ENCODE measurements around the gene DIP2B.

Gene DIP2B

DNA sequence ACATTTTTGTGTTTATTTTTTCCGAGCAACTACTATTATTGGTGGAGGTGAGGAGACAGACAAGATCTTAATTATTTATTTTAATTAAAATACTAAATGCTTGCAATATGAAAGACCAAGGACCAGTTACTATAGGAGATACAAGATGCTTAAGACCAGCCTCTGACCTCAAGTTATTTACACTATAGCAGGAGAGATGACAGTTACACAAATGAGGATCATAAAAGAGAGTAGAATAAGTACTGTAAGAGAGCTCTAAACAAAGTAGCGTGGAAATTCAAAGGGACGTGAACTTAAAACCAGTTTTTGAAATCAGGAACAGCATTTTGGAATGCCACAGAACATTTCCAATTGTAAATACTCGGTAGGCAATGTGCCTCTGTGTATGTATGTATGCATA, 131.1 kb downstream of the DIP2B start:
- DNase-seq (ENCODE audit: low read depth in 2 of 2), result no peak

DNA sequence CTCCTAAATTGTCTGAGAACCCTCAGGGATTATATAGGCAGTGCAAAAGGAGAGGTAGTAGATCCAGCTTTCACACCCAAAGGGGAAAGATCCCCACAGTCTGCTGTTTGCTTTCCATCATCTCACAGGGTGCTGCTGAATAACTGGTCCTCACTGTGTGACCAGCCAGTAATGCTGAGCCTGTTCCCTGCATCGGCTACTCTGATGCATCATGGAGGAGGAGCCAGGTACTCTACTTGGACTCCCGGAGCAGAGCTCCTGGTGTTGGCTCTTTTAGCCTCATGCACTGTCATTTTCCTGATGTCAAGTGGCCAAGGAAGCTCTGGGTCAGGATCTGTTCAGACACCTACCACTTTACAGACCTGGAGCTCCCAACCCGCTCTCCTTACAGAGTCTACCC, 131.7 kb downstream of the DIP2B start:
- no peak for DNase-seq (ENCODE audit: low read depth in 2 of 2)

DNA sequence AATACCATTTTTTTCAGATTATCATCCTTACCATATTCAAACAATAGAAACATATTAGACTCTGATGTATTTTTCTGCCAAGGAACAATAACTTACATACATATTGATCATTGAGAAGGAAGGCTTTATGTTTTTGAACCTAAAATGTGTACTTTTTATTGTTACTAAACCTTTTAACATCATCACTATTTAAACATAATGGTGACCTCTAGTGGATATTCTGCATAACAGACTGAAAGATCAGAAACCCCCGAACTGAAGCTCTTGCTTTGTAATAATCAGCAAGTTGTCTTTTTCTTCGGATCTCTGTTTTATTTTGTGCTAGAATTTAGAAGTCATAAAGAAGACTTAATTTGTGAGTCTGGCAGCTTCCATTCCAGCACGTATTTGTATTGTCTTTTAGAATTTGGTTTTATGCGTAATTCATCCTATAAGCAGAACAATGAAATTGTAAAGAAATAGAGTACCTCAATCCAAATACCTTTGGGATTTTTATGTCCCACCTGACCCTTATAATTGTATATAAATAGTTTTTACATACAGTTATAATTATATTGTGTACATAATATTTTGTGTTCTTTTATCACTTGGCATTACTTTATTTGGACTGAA, 133.2 kb downstream of the DIP2B start:
- no peak for DNase-seq (ENCODE audit: low read depth in 2 of 2)

DNA sequence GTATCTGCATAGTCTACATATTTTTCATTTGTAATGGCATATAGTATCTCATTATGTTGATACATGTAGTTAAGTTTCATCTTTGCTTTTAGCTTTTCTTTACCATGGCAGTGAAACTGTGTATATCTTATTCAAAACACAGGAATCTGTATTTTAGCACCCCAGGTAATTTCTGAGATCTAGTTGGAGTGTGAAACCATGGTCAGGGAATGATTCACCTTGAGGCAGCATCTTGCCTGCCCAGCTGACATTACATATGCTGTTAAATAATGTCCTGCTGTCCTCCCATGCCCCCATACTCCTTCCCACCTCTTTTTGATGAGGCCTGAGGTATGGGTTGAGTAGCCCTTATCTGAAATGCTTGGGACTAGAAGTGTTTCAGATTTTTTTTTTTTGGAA, 133.7 kb downstream of the DIP2B start:
- DNase-seq (ENCODE audit: low read depth in 2 of 2), result no peak

DNA sequence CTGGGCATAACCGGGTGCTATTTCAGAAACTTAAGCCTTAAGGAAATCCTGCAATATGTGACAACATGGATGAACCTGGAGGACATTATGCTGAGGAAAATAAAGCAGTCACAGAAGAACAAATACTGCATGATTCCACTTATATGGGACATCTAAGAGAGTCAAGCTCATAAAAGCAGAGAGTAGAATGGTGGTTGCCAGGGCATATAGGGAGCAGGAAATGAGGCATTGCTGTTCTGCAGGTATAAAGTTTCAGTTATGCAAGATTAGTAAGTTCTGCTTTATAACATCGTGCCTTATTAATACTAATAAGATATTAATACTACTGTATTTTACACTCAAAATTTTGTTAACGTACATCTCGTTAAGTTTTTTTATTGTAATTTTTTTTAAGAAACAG, 134.9 kb downstream of the DIP2B start:
- DNase-seq (ENCODE audit: low read depth in 2 of 2), result no peak

DNA sequence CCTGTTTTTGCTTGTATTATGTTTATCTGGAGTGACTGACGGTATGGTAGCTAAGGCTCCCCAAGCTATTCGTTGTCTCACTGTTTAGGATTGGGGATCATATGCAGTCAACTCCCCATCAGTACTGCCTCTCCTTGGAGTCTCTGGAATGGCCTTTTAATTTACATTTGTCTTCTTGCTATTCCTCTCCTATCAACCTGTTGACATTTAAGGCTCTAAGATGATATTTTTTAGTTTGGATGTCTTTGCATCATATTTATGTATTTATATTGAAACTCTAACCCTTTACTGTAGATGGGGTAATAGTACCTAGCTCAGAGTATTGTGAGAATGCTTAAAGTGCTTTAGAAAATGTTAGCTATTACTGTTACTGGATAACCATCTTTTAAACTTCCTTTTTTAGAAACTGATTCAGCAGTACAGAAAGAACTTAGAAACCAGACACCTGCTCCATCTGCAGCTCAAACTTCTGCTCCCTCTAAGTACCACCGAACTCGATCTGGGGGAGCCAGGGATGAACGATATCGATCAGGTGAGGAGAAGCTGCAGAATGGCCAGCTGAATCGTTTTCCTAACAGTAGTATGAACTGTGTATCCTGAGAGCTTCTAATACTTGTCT, 135.6 kb downstream of the DIP2B start:
- DNase-seq (ENCODE audit: low read depth in 2 of 2), result no peak

DNA sequence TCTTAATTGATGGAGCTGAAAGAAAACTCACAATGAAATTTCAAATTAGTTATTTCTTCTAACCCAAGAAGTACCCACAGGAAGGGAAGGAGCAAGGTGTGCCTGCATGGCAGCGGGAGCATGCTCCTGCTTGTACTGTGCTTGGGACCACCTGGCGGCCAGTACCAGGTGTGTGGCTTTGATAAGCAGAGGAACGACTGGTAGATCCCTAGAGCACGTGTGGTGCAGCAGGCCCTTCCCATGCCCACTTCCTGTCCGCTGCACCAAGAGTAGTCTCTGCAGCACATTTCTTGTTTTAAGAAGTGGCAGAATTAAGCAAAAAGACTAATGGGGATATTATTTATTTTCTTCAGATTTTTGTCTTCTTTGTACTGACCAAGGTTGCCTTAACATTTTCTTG, 136.8 kb downstream of the DIP2B start:
- DNase-seq (ENCODE audit: low read depth in 2 of 2), result no peak

DNA sequence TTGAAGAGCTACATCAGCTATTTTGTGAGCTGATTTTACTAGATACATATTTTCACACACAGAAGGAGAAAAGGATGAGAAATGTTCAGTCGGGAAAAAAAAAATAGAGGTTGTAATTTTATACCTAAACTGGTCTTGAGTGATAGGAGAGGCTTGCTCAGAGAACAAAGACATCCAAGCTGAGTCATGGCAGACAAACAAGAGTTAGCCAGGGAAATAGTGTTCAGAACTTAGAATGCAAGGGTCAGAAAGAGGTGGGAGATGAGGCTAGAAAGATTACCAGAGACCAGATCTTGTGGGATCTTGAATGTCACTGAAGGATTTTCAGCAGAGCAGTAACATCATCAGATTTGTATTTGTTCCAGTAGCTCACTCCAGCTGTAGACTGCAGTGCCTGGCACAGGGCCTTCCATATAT, 137.3 kb downstream of the DIP2B start:
- no peak for DNase-seq (ENCODE audit: low read depth in 2 of 2)

DNA sequence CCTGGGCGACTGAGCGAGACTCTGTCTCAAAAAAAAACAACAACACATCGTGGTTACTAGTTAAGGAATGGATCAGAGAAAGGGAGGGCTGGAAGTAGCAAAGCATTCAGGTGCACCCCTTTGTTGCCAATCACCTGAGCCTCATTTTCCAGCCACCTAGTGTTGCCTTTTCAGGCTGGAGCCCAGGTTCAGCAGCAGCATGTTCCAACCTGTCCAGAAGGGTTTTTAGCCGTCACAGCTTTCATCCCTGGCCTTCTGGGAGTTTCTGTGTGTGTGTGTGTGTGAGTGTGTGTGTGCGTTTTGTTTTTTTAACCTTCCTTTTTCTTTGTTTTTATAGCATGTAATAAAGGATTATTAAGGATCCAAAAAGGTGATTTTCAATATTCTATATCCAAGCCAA, 138.0 kb downstream of the DIP2B start:
- DNase-seq (ENCODE audit: low read depth in 2 of 2), result no peak

DNA sequence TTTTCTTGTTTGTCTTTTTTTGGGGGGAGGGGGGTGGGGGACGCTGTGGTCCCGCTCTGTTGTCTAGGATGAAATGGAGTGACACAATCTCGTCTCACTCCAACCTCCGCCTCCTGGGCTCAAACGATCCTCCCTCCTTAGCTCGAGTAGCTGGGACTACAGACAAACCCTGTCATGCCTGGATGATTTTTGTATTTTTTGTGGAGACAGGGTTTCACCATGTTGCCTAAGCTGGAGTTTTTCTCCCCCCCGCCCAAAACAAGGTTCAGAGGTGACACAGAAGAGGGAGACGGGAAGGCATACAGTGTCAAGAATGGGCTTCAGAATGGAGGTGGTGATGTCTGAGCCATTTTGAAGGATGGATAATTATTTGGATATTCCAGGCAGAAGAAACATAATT, 142.2 kb downstream of the DIP2B start:
- no peak for DNase-seq (ENCODE audit: low read depth in 2 of 2)

DNA sequence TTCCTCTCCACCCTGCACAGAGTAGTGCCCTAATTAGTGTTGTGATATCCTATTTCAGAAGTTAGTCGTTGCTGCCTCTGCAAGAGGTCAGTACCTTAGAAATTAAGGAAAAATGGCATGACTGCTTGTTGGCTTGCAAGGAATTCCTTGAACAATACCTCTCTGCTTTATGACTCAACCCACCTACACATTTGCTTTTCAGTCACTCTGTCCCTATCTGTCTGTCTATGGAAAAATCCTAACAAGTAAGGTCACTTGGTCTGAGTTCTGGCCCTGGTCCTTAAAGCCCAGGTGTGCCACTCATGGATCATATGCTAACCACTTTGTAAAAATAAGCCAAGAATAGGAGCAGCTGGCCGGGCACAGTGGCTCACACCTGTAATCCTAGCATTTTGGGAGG, 142.7 kb downstream of the DIP2B start:
- no peak for DNase-seq (ENCODE audit: low read depth in 2 of 2)

DNA sequence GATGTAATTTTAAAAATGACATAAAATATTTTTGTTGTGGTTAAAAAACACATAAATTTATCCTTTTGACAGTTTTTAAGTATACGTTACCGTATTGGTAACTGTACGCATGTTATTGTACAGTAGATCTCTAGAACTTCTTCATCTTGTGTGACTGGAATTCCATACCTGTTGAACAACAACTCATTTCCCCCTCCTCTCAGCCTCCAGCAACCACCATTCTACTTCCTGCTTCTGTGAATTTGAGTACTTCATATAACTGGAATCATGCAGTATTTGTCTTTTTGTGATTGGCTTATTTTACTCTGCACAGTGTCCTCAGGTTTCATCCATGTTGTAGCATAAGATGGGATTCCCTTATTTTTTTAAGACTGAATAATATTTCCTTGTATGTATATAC, 145.5 kb downstream of the DIP2B start:
- DNase-seq (ENCODE audit: low read depth in 2 of 2), result no peak

DNA sequence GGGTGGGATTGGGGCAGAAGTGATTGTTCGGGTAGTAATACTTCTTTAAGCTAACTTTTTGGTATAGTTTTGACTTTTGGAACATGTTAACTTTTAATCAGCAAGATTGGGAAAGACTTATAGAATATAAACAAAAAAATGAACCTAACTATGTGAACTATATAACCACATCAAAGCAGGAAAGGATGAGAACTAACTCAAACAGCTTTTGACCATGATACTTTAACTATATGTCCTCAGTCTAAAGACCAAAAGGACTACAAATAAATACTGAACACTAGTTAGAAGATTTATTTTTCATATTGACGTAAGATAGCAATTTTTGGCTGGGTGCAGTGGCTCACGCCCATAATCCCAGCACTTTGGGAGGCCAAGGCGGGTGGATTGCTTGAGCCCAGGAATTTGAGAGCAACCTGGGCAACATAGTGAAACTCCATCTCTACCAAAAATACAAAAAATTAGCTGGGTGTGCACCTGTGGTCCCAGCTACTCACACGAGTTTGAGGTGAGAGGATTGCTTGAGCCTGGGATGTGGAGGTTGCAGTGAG, 150.7 kb downstream of the DIP2B start:
- DNase-seq (ENCODE audit: low read depth in 2 of 2), result no peak

DNA sequence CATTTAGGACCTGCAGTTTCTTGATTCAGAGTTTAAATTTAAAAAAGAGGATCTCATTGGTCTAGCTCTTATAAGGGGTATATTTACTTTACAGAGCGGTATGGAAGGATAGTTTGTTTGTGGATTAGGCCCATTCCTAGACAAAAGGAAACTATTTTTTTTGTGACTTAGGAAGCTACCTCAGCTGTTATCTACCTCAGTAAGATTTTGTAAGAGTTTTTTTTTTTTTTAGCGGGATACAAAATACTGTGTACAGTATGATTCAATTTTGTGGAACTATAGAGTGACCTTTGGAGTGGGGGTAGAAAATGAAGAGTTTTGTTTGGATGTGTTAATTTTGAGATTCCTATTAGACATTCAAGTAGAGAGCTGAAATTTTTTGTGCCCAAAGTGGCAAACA, 154.5 kb downstream of the DIP2B start:
- DNase-seq (ENCODE audit: low read depth in 2 of 2), result no peak

DNA sequence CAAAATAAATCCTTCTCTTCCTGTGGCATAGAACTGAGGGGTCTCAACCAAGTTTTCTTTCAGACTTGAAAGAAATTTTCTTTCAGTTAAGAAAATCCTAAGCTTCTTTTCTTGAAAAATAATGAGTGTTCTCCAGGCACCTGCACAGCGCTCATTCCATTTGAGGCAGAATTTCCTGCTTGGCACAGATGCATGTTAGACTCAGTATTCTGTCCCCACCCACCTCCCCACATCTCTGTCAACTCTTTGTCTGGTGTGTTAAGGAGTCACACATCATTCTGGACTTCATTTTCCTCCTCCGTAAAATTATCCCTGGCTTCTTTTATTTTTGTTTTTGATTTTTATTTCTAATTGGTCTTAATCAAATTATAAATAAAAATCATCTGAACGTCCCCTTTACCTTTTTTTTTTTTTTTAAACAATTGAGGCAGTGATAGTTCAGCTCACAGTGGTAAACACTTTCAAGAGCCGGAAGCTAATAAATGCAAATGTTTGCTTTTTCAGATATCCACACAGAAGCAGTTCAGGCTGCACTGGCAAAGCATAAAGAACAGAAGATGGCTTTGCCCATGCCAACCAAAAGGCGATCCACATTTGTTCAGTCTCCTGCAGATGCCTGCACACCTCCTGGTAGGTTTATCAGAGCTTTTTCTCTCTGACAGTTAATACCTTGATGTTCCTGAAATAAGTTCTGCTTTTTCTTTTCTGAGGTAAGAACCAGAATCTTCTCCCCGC, 155.1 kb downstream of the DIP2B start:
- DNase-seq (ENCODE audit: low read depth in 2 of 2), result no peak

DNA sequence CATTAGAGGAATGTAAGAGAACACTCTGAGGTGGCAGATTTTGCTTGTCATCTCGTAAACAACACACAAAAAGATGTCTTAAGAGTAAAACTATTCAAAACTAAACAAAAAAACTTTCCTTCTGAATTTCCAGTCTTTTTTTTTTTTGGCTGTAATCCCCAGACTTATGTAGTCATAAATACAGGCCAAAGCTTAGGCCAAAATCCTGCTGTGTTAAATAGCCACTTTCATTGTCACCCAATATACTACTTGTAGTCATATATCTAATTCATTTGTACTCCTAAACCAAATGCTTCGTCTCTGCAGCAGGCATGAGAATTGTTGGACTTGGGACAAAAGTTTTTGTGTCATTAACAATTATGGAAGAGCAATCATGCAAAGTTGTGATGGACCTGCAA, 155.6 kb downstream of the DIP2B start:
- no peak for DNase-seq (ENCODE audit: low read depth in 2 of 2)

DNA sequence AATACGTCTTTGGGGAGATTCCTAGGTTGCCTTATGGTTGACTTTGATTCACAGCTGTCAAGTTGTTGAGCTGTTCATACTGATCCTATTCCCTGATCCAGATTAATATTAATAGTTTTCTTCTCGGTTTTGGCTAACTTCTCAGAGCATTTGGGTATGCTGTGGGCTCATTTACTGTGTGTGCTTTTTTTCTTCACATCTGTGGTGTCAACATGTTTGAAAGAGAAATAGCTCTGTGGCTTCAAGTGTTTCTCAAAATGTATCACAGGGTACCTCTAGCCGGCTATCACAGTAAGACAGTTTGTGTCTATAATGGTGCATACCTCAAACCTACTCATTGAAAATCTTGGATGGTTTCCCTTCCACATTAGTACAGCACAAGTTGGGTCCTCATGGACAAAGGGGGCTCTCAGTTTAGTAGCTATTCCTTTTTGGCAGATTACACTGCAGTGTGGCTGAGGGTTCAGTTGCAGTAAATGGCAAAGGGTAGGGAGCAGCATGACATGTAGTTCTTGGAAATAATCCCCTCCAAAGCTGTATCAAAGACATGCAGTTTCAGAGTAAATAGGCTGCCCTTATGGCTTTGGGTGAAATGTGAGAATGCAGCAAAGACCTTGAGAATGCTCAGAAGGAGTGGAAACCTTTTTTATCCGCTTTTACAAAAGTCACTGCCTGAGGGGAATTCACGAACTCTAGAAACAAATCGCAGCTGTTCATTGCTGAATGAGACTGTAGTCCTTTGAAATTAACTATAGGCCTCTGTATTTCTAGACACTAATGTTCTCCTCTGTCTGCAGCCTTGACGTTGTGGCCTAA, 156.7 kb downstream of the DIP2B start:
- DNase-seq (ENCODE audit: low read depth in 2 of 2), result no peak

DNA sequence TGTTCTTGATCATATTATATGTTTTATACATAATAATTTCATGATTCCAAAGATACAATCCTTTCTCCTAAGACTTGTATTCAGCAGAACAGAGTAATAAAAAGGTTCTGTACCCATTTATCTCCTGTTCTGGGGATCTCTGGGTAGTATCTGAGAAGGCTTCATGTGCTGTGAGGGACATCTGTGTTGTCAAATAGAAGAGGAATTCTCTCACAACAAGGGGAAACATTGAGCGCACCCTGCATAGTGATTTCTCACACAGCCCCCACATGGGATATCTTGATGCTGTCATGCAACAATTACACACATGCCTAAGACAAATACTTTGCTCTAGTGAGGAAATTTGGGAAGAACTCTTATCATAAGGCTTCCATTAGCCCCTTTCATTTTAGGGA, 157.3 kb downstream of the DIP2B start:
- no peak for DNase-seq (ENCODE audit: low read depth in 2 of 2)

DNA sequence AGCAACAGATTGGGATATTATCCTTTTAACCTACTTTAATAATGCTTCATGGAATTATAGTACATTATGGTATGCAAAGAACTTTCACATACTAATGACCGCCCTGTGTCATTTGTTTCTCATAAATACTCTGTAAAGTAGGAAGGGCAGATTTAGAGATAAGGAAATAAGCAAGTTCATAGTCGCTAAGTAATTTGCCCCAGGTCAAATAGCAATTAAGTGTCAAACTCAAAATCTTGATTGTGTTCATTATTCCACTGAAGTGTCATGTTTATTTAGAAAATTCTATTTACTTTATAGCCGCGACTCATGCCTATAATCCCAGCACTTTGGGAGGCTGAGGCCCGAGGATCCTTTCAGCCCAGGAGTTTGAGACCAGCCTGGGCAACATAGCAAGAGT, 160.4 kb downstream of the DIP2B start:
- no peak for DNase-seq (ENCODE audit: low read depth in 2 of 2)

DNA sequence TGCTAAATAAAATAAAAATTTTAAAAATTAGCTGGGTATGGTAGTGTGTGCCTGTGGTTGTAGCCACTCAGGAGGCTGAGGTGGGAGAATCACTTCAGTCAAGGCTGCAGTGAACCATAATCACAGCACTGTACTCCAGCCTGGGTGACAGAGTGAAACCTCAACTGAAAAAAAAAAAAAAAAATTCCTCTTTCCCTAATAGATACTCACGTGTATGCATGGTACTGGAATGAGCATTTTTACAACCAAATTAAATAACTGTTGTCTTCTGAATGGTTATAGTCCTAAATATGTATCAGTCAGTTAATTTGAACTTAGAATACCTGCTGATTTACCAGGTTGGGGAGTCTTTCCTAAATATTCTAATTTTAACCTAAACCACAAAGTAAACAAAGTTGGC, 160.8 kb downstream of the DIP2B start:
- no peak for DNase-seq (ENCODE audit: low read depth in 2 of 2)

DNA sequence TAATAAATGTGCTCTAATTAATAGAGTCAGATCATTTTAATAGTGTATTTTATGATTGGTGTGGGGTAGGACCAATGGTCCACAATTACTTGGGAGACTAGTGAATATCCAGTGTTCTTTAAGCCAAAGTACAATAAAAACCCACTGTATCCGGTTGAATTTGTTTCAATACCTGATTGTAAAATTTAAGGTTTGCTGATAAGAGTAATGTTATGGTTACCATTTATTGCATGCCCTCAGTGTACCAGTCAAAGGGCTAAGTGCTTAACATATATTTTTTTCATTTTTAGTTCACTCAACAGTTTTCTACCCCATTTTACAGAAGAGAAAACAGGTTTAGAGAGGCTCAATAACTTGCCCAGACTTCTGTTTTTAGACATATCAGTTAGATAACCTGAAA, 161.2 kb downstream of the DIP2B start:
- DNase-seq (ENCODE audit: low read depth in 2 of 2), result no peak

DNA sequence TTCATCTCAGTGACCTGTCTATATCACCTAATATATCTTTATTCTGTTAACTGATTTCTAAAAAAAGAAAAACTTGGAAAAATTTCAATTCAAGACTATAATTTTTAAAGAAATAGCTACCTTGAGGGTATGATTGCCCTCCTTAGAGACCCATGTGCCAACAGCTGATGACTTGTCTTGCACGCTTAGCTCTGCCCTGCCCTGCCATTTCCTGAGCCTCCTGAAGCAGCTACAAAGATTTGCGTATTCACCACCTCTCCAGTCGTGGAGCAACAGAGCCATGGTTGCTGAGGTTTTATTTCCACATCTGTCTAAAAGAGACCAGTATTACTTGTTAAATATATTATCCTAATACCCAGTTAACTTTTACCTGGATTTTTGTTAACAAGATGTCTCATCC, 167.4 kb downstream of the DIP2B start:
- no peak for DNase-seq (ENCODE audit: low read depth in 2 of 2)

Data from stimulated activated CD8-positive, alpha-beta memory T cell treated with anti-CD3 and anti-CD28 coated beads, Interleukin-15, amount 100 ng/mL, for 4 hours (primary cell).